Mesothelial cell of epicardium (in vitro differentiated cells): ENCODE results near the gene TRIM8. TPM values are rescaled to one million over a fixed set of nuclear protein-coding genes. Genes with fewer than 3 reads are reported as not detected.

Source experiments
- DNase-seq, 2 experiments: peaks; one replicate each; pipeline ENCODE4 v3.0.0; 2021; ENCODE audit warnings: low spot score in 2 of 2; ENCODE audit not compliant: unreplicated experiment in 2 of 2
- H3K27ac Mint-ChIP-seq: 2 replicates; pipeline ENCODE4 v1.8.0; 2021; ENCODE audit warnings: mixed read lengths
- H3K27me3 Mint-ChIP-seq: 2 replicates; pipeline ENCODE4 v1.8.0; 2021; ENCODE audit warnings: low read depth, mixed read lengths
- H3K36me3 Mint-ChIP-seq: 2 replicates; pipeline ENCODE4 v1.8.0; 2021; ENCODE audit warnings: mixed read lengths
- H3K4me1 Mint-ChIP-seq: 2 replicates; pipeline ENCODE4 v1.8.0; 2021; ENCODE audit warnings: mixed read lengths
- H3K4me3 Mint-ChIP-seq: 2 replicates; pipeline ENCODE4 v1.8.0; 2021; ENCODE audit warnings: mild to moderate bottlenecking, moderate library complexity, mixed read lengths
- H3K9me3 Mint-ChIP-seq: 2 replicates; pipeline ENCODE4 v1.8.0; 2021; ENCODE audit warnings: mixed read lengths
- CTCF ChIP-seq: fragments of 200-600 bp; sonication (generic); IDR thresholded peaks from one replicate; pipeline ENCODE4 v1.5.0; 2021; ENCODE audit warnings: antibody characterized with exemption; ENCODE audit not compliant: unreplicated experiment
- total RNA-seq: library from RNA; stranded (reverse); gene quantifications from 3 replicates; pipeline ENCODE4 v1.2.1, GENCODE V29; 2021

Gene TRIM8
- total RNA-seq, 1 donor from 2014 or later, result 79.2 TPM

DNA sequence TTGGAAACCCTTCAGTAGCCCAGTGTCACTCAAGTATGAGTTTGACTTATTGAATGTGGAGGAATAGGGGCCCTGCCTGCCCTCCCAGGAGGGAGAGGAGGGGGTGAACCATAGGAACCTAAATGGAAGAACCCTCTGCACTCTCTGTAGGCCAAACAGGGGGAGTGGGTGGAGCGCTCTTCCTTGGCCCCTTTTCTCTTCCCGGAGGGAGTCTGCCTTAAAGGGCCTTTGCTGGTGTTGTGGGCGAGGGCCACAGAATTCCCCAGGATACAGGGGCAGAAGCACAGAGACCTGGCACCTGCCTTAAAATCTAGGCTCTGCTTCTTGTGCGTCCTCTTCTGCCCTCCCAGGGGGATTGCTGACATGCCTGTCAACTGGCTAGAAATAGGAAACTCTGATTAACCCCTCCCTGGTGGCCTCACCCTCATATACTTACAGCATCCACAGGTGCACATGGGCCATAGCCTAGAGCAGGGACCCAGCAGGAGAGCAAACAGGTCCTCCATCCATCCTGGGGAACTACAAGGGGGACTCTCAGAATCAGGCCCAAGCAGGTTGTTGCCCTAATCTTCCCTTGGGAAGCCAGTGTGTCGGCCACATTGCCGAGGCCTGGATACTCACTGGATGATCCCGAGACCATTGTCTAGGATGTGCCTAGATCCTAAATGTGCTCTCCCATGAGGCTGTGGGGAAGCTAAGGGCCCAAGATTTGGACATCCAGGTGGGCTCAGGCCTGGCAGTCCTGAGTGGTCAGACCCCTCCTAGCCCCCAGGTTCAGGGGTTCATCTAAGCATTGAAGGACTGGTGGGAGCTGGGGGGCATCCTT lies 3.4 kb downstream of the TRIM8 start:
- Mint-ChIP-seq H3K4me1 (peaks cover 56% of the 10 kb centered on the region), H3K36me3 (no peaks in the 10 kb centered on the region), H3K27me3 (no peaks in the 10 kb centered on the region), H3K9me3 (no peaks in the 10 kb centered on the region), H3K27ac (peak overlapping the region; percentile 9), H3K4me3 (peak overlapping the region; percentile 97)
- DNase-seq, result no peak
- no peak for TF ChIP-seq CTCF

DNA sequence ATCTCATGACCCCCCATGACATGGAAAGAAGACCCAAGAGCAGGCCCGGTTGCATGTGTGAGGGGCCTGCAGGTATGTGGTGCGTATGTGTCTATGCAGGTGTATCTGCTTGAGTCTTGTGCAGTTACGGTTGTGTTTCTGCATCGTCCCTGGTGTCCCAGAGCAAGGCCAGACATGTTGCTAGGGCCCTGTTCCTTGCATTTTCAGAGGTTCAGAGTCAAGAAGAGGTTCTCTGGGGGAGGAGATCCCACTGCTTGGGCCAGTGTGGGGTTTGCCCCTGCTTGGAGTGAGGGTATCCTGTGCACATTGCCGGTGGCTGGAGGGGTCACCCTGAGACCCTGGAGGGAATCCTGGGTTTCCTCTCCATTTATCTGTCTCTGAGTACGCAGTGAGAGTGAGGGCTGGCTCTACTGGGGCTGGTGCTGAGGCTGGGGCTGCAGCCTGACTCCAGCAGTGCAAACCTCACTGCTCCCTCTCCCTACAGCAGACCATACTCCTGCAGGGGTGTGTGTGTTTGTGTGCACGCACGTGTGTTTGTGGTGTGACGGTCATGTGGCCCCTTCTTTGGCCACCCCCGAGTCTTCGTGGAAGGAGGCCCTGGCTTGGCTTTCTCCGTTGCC lies 4.1 kb downstream of the TRIM8 start:
- no peaks in the 10 kb centered on the region for H3K27me3 Mint-ChIP-seq
- no peak for TF ChIP-seq CTCF
- no peaks in the 10 kb centered on the region for H3K36me3 Mint-ChIP-seq
- H3K4me1 Mint-ChIP-seq, result peaks cover 56% of the 10 kb centered on the region
- H3K27ac Mint-ChIP-seq, result peak overlapping the region; percentile 9
- H3K9me3 Mint-ChIP-seq, result no peaks in the 10 kb centered on the region
- H3K4me3 Mint-ChIP-seq, result peak overlapping the region; percentile 40
- DNase-seq, result no peak

DNA sequence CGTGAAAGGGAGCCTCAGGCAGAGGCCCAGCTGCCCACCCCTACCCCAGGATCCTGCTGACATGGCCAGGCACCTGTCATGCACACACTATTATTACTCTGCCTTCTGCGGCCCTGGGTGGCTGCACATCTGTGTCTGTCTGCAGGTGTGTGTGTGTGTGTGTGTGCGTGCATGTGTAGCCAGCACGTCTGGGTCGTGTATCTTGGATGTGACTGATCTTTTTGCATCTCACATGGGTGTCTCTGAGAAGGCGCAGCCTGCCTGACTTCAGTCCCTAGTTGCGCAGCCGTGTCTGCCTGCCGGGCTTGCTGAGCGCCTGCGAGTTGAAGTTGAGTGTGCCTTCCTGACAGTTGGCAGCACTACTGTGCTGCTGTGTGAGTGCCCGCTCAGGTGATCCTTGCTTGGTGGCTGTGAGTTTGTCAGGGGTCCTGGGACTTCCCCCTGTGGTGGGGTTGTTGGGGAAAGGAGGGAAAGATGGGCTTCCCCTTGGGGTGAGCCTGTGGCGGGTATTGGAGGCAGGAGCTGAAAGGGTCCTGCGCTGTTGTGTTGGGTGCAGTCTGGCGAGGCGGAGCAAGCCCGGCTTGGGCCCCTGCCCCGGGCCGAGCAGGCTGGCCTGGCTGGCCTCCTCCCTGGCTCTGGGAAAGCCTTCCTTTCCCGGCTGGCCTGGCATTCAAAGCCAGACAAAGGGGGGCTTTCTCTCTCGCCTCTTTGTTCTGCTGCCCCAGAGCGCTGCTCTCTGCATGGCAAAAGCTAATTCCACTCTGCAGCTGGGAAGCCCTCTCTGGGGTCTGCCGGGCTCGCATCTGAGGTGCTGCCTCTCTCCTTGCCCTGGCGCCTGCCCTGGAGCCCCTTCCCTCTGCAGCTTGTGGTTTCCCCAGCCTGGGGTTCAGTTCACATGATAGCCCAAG lies 4.9 kb downstream of the TRIM8 start:
- Mint-ChIP-seq H3K27ac (peak overlapping the region; percentile 77), H3K36me3 (no peaks in the 10 kb centered on the region), H3K27me3 (no peaks in the 10 kb centered on the region), H3K9me3 (no peaks in the 10 kb centered on the region), H3K4me3 (peak overlapping the region; percentile 18), H3K4me1 (peaks cover 56% of the 10 kb centered on the region)
- DNase-seq, result no peak
- no peak for TF ChIP-seq CTCF

GRCh38 chr10:102649797-102650654 lies 5.7 kb downstream of the TRIM8 start:
- TF ChIP-seq CTCF, result no peak
- H3K27ac Mint-ChIP-seq, result peak overlapping the region; percentile 43
- peaks cover 52% of the 10 kb centered on the region for H3K4me1 Mint-ChIP-seq
- H3K27me3 Mint-ChIP-seq, result no peaks in the 10 kb centered on the region
- H3K36me3 Mint-ChIP-seq, result peaks cover 6% of the 10 kb centered on the region
- H3K9me3 Mint-ChIP-seq, result no peaks in the 10 kb centered on the region
- peak overlapping the region; percentile 17 for H3K4me3 Mint-ChIP-seq
- no peak for DNase-seq
